HFFc6 (cell line): Measurements from ENCODE around the gene ZNF276. TPM values are rescaled to one million over a fixed set of nuclear protein-coding genes. Genes with fewer than 3 reads are reported as not detected.

Source experiments
- DNase-seq: peaks from one replicate; pipeline ENCODE4 v3.0.0-alpha.2; 2018
- H3K27ac Mint-ChIP-seq: 2 replicates; pipeline ENCODE4 v1.8.0; 2020; ENCODE audit warnings: mild to moderate bottlenecking, mixed read lengths
- H3K27me3 Mint-ChIP-seq: 2 replicates; pipeline ENCODE4 v1.8.0; 2021; ENCODE audit warnings: mild to moderate bottlenecking, moderate library complexity, mixed read lengths; ENCODE audit not compliant: insufficient read depth
- H3K36me3 Mint-ChIP-seq: 2 replicates; pipeline ENCODE4 v1.8.0; 2021; ENCODE audit warnings: low read depth, mixed read lengths
- H3K4me1 Mint-ChIP-seq: 2 replicates; pipeline ENCODE4 v1.8.0; 2020; ENCODE audit warnings: low read depth, mixed read lengths
- H3K4me3 Mint-ChIP-seq: 2 replicates; pipeline ENCODE4 v1.8.0; 2020; ENCODE audit warnings: mild to moderate bottlenecking, moderate library complexity, mixed read lengths
- H3K9me3 Mint-ChIP-seq: 2 replicates; pipeline ENCODE4 v1.8.0; 2020; ENCODE audit warnings: mild to moderate bottlenecking, mixed read lengths
- CTCF ChIP-seq: fragments of 200-600 bp; sonication (generic); IDR thresholded peaks from 2 replicates; pipeline ENCODE4 v1.5.0; 2021; ENCODE audit warnings: antibody characterized with exemption, mild to moderate bottlenecking
- total RNA-seq, 6 experiments: library from RNA; stranded (reverse); fragmentation: NEBNext Ultra II Directional; extraction: Animal tissue kit (Norgen Biotek cat#: 25700); gene quantifications; 2 replicates in 1 of 6; 3 replicates in 5 of 6; pipeline ENCODE4 v1.2.3, GENCODE V29; 2021

The ZNF276 gene
- total RNA-seq, 6 experiments from 2014 or later, result 7.8 to 16.7 (median 9.7) TPM

DNA sequence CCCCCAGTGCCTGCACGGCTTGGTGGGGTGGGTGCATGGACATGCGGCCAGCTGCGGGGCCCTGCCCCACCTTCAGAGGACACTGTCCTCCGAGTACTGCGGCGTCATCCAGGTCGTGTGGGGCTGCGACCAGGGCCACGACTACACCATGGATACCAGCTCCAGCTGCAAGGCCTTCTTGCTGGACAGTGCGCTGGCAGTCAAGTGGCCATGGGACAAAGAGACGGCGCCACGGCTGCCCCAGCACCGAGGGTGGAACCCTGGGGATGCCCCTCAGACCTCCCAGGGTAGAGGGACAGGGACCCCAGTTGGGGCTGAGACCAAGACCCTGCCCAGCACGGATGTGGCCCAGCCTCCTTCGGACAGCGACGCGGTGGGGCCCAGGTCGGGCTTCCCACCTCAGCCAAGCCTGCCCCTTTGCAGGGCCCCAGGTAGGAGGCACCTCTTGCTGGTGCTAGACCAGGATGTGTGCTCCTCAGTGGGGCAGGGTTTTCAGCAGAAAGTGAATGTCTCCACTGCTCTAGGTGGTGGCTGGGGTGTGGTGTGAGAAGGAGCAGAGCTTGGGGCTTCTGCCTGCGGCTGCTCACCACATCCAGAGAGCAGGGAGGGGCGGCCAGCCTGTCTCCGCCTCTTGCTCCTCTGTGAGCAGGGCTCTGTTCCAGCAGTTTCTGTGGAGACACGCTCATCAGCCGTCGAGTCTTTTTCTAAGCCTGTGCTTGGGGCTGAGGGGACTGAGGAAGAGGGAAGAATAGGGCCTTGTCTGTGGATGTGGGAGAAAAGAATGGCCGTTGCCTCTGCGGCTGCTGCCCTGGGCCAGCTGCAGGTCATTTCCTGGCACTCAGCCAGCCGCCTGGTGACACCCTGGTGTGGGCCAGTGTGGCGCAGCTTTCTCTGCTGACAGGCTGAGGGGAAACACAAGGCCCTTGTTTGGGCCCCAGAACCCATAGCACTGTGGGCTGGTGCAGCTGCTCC is 2.2 kb downstream of the ZNF276 start:
- Mint-ChIP-seq H3K36me3 (peaks cover 5% of the 10 kb centered on the region), H3K4me3 (peak overlapping the region; percentile 83), H3K9me3 (no peaks in the 10 kb centered on the region), H3K27me3 (peaks cover 1% of the 10 kb centered on the region), H3K27ac (no peak overlapping the region), H3K4me1 (peaks cover 25% of the 10 kb centered on the region)
- no peak for DNase-seq
- TF ChIP-seq CTCF, result no peak

- TF ChIP-seq CTCF, result no peak
- H3K4me1 Mint-ChIP-seq, result peaks cover 6% of the 10 kb centered on the region
- no peak for DNase-seq
- no peaks in the 10 kb centered on the region for H3K9me3 Mint-ChIP-seq
- H3K36me3 Mint-ChIP-seq, result peaks cover 23% of the 10 kb centered on the region
- H3K27ac Mint-ChIP-seq, result no peak overlapping the region; the same call in 1 of the 2 replicates
- H3K27me3 Mint-ChIP-seq, result peaks cover 5% of the 10 kb centered on the region
- no peak overlapping the region for H3K4me3 Mint-ChIP-seq
These were observed 6.2 kb downstream of the ZNF276 start for GRCh38 chr16:89727406-89728120.

DNA sequence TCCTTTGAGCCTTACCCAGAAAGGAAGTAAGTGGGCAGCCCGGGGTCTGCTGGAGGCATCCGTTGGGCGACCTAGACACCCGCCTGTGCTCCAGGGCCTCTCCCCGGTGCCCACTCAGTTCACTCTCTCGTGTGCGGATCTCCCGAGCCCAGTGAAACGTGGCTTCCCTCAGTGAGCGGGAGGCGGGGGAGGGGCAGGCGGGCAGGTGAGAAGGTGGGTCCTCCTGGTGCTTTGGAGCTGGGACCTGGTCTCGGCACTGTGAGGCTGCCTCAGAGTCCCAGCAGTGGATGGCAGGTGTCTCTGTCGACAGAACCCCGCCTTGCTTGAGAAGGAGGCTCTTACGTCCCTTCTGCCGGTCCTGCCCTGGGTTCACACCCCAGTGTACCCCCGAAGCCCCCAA is 8.0 kb downstream of the ZNF276 start:
- H3K27ac Mint-ChIP-seq, result no peak overlapping the region
- H3K4me3 Mint-ChIP-seq, result no peak overlapping the region
- H3K9me3 Mint-ChIP-seq, result no peaks in the 10 kb centered on the region
- H3K27me3 Mint-ChIP-seq, result peaks cover 5% of the 10 kb centered on the region
- H3K36me3 Mint-ChIP-seq, result peaks cover 27% of the 10 kb centered on the region
- H3K4me1 Mint-ChIP-seq, result no peaks in the 10 kb centered on the region
- no peak for TF ChIP-seq CTCF
- no peak for DNase-seq

DNA sequence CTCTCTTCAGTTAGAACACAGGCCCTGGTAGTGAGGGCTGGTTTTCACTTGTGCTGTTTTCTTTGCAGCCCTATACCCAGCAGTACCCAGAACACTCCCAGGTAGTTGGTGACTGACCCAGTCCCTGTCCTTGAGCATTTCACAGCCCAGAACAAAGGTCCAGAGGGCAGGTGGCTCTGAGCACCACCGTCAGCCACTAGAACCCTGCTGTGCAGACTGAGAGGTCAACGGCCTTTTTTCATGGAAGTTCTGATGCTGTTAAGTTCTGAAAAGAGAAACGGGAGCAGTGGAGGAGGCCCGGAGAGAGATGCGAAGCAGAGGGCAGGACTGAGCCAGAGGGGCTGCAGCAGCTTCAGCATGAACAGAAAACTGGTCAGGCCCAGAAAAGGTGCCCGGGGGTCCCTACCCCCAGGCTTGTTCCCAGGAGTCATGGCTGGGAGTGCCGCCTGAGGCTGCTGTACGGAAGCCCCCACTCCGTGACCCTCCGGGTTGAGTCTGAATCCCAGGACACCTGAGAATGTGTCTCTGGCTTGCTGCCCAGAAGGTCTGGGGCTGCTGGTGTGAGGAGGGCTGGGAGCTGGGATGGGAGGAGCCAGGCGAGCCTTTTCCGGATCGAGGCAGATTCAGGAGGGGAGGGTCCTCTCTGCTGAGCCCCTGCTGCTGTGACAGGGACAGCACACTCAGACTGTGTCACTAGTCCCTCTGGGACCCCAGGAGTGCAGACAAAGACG is 8.7 kb downstream of the ZNF276 start:
- no peak overlapping the region for H3K27ac Mint-ChIP-seq
- no peaks in the 10 kb centered on the region for H3K9me3 Mint-ChIP-seq
- peaks cover 8% of the 10 kb centered on the region for H3K27me3 Mint-ChIP-seq
- no peaks in the 10 kb centered on the region for H3K4me1 Mint-ChIP-seq
- no peak for DNase-seq
- no peak overlapping the region for H3K4me3 Mint-ChIP-seq
- H3K36me3 Mint-ChIP-seq, result peaks cover 34% of the 10 kb centered on the region
- TF ChIP-seq CTCF, result no peak

GRCh38 chr16:89730610-89731234 is 9.4 kb downstream of the ZNF276 start:
- H3K36me3 Mint-ChIP-seq, result peaks cover 40% of the 10 kb centered on the region
- no peak overlapping the region for H3K4me3 Mint-ChIP-seq
- TF ChIP-seq CTCF, result no peak
- no peaks in the 10 kb centered on the region for H3K9me3 Mint-ChIP-seq
- no peak for DNase-seq
- H3K27me3 Mint-ChIP-seq, result peaks cover 8% of the 10 kb centered on the region
- H3K27ac Mint-ChIP-seq, result no peak overlapping the region
- H3K4me1 Mint-ChIP-seq, result no peaks in the 10 kb centered on the region
